ENCODE measurements around the gene NAB1.

GRCh38 chr2:190674966-190675650 is 26.2 kb downstream of the NAB1 start:
- TF ChIP-seq CTCF (IDR thresholded peaks at IDR 0.05; ENCODE audit: insufficient read depth, low read length) (no peak), REST (IDR thresholded peaks at IDR 0.05; ENCODE audit: insufficient replicate concordance, low read depth) (no peak), POLR2AphosphoS5 (IDR thresholded peaks at IDR 0.05; ENCODE audit: low read depth) (no peak), SPI1 (IDR thresholded peaks at IDR 0.05; ENCODE audit: borderline replicate concordance, low read depth) (no peak)

Measured in HL-60 (cell line).